Measurements from ENCODE around the gene WNT5B. TPM values are rescaled to one million over a fixed set of nuclear protein-coding genes. Genes with fewer than 3 reads are reported as not detected.
A peak's percentile ranks its signal among the peaks of the same experiment; 100 is the strongest.
"Not testable (repeated sequence)": the region's sequence is repeated elsewhere in the genome, so short reads cannot be mapped to it uniquely, and the experiment has no call there.

The WNT5B gene
- polyA plus RNA-seq, 1 donor: 8.5 TPM

DNA sequence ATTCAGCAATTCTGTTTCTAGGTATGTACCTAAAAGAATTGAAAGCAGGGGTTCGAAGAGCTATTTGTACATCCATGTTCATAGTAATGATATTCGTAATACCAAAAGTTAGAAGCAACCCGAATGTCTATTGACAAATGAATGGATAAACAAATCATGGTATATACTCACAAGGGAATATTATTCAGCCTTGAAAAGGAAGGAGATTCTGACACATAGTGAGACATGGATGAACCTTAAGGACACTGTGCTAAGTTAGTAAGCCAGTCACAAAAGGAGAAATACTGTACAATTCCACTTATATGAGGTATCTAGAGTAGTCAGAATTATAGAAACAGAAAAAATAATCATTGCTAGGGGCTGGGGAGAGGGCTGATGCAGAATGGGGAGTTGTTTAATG is 30.3 kb upstream of the WNT5B start:
- no peaks in the 10 kb centered on the region for H3K9me3 ChIP-seq (ENCODE audit: control insufficient read depth, low read depth, low read length)
- peaks cover 5% of the 10 kb centered on the region for H3K4me1 ChIP-seq (ENCODE audit: control insufficient read depth, insufficient read depth, low read length)
- no peak overlapping the region for H3K27ac ChIP-seq (ENCODE audit: low read length)
- no peak overlapping the region for H3K4me3 ChIP-seq (ENCODE audit: low read length)
- no peaks in the 10 kb centered on the region for H3K36me3 ChIP-seq (ENCODE audit: control insufficient read depth, insufficient read depth, low read length)
- H3K27me3 ChIP-seq (ENCODE audit: control insufficient read depth, insufficient read depth, low read length): no peaks in the 10 kb centered on the region
- no CpG with 5 or more reads among the region's 3 CpGs for WGBS (ENCODE audit: insufficient coverage, low lambda C conversion rate)
- DNase-seq: no peak

DNA sequence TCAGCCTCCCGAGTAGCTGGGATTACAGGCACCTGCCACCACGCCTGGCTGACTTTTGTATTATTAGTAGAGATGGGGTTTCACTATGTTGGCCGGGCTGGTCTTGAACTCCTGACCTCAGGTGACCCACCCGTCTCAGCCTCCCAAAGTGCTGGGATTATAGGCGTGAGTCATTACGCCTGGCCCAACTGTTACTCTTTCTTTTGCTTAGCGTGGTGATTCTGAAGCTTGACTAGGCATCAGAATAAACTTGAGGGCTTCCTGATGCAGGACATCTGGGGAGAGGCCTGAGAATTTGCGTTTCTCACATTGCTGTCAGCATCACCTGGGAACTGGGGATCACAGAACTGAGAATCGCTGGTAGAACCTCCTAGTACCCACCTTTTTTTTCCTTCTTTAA is 26.3 kb upstream of the WNT5B start:
- not testable (repeated sequence) for H3K4me3 ChIP-seq (ENCODE audit: low read length); H3K27me3 ChIP-seq (ENCODE audit: control insufficient read depth, insufficient read depth, low read length); DNase-seq; H3K36me3 ChIP-seq (ENCODE audit: control insufficient read depth, insufficient read depth, low read length); H3K9me3 ChIP-seq (ENCODE audit: control insufficient read depth, low read depth, low read length); H3K27ac ChIP-seq (ENCODE audit: low read length); H3K4me1 ChIP-seq (ENCODE audit: control insufficient read depth, insufficient read depth, low read length)
- 86% methylated on average over 1 of the region's 9 CpGs for WGBS (ENCODE audit: insufficient coverage, low lambda C conversion rate)

DNA sequence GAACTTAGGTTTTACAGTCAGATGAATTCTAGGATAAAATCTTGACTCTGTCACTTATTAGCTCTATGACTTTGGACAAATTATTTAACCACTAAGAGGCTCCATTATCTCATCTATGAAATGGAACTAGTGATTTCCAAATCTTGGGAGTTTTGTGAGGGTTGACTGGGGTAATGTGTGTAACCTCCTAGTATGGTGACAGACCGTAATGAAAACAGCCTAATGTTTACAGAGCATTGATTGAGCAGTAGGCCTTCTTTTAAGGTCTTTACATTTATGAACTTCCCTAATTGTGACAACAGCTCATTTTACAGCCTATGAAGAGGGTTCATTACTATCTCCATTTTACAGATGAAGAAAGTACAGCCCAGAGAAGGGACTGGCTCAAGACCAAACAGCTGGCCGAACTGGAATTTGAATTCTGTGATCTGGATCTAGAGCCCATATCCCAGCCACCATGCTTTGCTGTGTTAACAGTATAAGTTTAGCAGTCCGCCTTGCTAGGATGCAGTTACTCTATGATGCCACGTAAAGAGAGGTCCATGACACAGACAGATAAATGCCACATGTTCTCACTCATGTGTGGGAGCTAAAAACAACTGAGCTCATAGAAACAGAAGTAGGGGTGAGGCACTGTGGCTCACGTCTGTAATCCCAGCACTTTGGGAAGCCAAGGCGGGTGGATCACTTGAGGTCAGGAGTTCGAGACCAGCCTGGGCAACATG is 25.6 kb upstream of the WNT5B start:
- no peaks in the 10 kb centered on the region for H3K36me3 ChIP-seq (ENCODE audit: control insufficient read depth, insufficient read depth, low read length)
- no peak overlapping the region for H3K27ac ChIP-seq (ENCODE audit: low read length)
- no peaks in the 10 kb centered on the region for H3K9me3 ChIP-seq (ENCODE audit: control insufficient read depth, low read depth, low read length)
- no CpG with 5 or more reads among the region's 7 CpGs for WGBS (ENCODE audit: insufficient coverage, low lambda C conversion rate)
- H3K4me3 ChIP-seq (ENCODE audit: low read length): no peak overlapping the region
- DNase-seq: no peak
- H3K4me1 ChIP-seq (ENCODE audit: control insufficient read depth, insufficient read depth, low read length): peaks cover 5% of the 10 kb centered on the region
- H3K27me3 ChIP-seq (ENCODE audit: control insufficient read depth, insufficient read depth, low read length): no peaks in the 10 kb centered on the region

DNA sequence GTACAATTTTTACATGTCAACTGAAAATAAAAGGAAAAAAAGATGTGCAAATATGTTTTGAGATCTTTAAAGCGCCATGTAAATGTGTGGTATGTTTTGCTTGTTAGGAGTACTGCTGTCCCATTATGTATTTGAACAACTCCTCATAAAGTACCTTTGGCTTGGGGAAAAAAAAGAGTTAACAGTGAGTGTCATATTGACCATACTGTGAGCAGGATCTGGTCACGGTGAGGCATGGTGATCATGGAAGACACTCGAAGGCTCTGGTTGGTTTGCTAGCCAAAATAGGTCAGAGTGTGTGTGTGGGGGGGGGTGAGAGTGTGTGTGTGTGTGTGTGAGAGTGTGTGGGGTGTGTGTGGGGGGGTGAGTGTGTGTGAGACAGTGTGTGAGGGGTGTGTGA is 24.6 kb upstream of the WNT5B start:
- Histone ChIP-seq H3K36me3 (ENCODE audit: control insufficient read depth, insufficient read depth, low read length) (no peaks in the 10 kb centered on the region), H3K27me3 (ENCODE audit: control insufficient read depth, insufficient read depth, low read length) (no peaks in the 10 kb centered on the region), H3K9me3 (ENCODE audit: control insufficient read depth, low read depth, low read length) (no peaks in the 10 kb centered on the region), H3K4me1 (ENCODE audit: control insufficient read depth, insufficient read depth, low read length) (peaks cover 5% of the 10 kb centered on the region), H3K4me3 (ENCODE audit: low read length) (no peak overlapping the region), H3K27ac (ENCODE audit: low read length) (no peak overlapping the region)
- no peak for DNase-seq
- WGBS (ENCODE audit: insufficient coverage, low lambda C conversion rate): 100% methylated on average over 1 of the region's 3 CpGs

DNA sequence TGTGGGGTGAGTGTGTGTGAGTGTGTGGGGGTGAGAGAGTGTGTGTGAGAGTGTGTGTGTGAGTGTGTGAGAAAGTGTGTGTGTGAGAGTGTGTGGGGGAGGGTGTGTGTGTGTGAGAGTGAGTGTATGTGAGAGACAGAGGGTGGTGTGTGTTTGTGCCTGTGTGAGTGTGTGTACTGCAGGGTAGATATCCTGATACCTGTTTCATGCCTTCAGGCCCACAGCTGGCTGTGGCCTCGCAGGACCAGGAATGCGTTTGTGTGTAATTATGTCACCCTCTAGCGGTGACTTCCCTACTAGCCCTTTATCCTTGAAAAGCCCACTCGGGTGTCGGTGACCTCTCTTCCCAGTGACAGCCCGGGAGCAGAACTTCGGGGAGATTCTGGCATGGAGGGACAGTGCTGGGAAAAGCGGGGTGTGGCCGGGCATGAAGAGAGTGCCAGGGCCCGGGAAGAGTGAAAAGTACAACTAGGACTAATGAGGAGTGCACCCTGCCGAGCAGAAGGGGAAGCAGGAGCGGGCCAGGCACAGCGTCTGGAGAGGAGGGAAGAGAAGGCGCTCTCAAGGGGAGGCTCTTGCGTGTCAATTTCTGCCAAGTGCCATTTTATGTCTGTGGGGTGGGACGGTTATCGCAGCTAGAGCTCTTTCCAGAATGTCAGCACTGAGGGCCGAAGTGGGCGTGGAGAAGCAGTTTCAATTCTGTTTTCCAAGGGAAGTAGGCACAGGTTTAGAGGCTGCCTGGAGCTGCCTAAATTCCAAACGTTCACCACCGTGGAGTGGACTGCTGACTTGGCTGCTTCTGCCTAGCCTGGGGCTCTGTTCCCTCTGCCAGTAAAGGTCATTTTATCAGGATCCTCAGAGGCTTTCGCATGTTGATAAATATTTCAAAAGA is 23.7 kb upstream of the WNT5B start:
- DNase-seq: peak; percentile 80 to 87
- peak overlapping the region; percentile 76 for H3K27ac ChIP-seq (ENCODE audit: low read length)
- 0% methylated on average over 2 of the region's 22 CpGs for WGBS (ENCODE audit: insufficient coverage, low lambda C conversion rate)
- H3K4me1 ChIP-seq (ENCODE audit: control insufficient read depth, insufficient read depth, low read length): peaks cover 5% of the 10 kb centered on the region
- H3K9me3 ChIP-seq (ENCODE audit: control insufficient read depth, low read depth, low read length): no peaks in the 10 kb centered on the region
- H3K36me3 ChIP-seq (ENCODE audit: control insufficient read depth, insufficient read depth, low read length): no peaks in the 10 kb centered on the region
- H3K4me3 ChIP-seq (ENCODE audit: low read length): peak overlapping the region; percentile 42
- H3K27me3 ChIP-seq (ENCODE audit: control insufficient read depth, insufficient read depth, low read length): no peaks in the 10 kb centered on the region

DNA sequence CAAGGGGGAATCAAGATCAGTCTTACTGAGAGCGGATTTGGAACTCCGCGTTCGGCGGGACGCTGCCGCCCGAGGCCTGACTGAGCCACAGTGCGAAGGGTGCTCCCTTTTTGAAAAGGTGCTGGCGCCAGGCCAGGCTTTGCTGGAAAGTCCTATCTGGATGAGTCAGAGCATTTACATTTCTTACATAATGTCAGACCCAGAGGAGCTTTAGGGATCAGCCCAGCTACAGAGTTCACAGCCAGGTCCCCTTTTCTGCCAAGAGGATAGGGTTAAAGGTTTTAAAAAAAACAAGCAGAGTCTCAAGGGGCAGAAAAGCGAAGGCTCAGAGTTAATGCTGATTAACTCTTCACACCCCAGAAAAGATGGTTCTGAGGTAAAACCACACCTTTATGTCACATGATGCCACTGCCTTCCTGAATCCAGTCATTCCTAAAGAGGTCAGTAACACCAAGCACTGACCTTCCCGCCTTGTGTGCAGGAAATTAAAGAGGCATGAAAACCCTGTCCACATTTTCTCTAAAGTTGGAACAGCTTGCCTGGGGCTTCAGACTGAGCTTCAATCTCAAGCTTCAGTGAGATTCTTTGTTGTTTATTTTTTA is 22.9 kb upstream of the WNT5B start:
- Histone ChIP-seq H3K36me3 (ENCODE audit: control insufficient read depth, insufficient read depth, low read length) (no peaks in the 10 kb centered on the region), H3K9me3 (ENCODE audit: control insufficient read depth, low read depth, low read length) (no peaks in the 10 kb centered on the region), H3K27ac (ENCODE audit: low read length) (peak overlapping the region; percentile 76), H3K27me3 (ENCODE audit: control insufficient read depth, insufficient read depth, low read length) (no peaks in the 10 kb centered on the region), H3K4me1 (ENCODE audit: control insufficient read depth, insufficient read depth, low read length) (peaks cover 5% of the 10 kb centered on the region), H3K4me3 (ENCODE audit: low read length) (peak overlapping the region; percentile 42)
- WGBS (ENCODE audit: insufficient coverage, low lambda C conversion rate): no CpG with 5 or more reads among the region's 12 CpGs
- DNase-seq: peak; percentile 72 to 91

DNA sequence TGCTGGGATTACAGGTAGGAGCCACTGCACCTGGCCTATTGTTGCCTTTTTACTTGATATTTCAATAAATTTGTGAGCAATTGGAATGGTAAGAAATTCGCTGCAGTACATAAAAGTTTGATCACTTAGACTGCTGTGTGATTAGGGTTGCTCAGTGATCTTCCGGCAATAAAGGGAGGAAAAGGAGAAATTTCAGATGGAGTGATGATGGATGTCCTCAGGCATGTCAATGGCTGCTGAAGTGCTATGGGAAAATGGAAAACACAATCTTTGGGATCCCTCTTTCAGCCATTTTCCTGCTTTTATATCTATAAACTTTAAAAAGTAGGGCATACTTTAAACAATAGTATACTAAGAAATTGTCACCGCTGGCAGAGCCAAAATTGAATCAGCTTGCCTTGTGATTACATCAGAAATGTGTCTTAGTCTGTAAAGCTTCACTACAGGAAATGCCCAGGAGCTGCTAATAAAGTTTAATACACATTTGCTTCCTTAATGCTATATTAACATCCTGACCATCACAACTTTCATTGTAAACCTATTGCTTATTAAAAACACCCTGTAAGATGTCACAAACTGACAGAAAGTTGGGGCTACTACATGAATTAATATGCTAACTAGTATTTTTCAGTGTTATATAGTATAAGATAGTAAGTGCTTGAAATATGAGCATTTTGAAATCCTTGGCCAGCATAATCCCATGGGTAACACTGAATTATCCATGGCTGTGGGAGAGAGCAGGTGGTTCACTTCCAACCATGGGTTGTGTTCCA is 20.9 kb upstream of the WNT5B start:
- WGBS (ENCODE audit: insufficient coverage, low lambda C conversion rate): 100% methylated on average over 1 of the region's 3 CpGs
- Histone ChIP-seq H3K27me3 (ENCODE audit: control insufficient read depth, insufficient read depth, low read length) (no peaks in the 10 kb centered on the region), H3K36me3 (ENCODE audit: control insufficient read depth, insufficient read depth, low read length) (no peaks in the 10 kb centered on the region), H3K4me3 (ENCODE audit: low read length) (no peak overlapping the region), H3K4me1 (ENCODE audit: control insufficient read depth, insufficient read depth, low read length) (peaks cover 5% of the 10 kb centered on the region), H3K27ac (ENCODE audit: low read length) (no peak overlapping the region), H3K9me3 (ENCODE audit: control insufficient read depth, low read depth, low read length) (no peaks in the 10 kb centered on the region)
- no peak for DNase-seq

DNA sequence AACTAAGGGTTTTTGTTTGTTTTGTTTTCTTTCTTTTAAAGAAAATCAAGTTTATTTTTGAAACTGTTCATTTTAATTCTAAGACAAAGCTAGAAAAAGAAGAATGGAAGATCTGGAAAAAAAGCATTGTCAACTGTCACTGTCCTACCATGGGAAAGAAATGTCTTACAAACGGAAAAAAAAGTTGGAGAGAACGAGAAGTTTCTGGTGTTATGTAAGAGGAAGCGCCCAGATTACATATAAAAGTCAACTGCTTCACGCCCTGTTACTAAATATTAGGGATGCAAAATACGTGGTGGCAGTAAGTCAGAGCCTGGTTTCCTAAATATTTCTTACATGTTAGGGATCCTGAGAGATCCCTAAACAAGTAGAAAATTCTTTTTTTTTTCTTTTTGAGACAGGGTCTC is 20.3 kb upstream of the WNT5B start:
- Histone ChIP-seq H3K36me3 (ENCODE audit: control insufficient read depth, insufficient read depth, low read length) (no peaks in the 10 kb centered on the region), H3K4me3 (ENCODE audit: low read length) (no peak overlapping the region), H3K27me3 (ENCODE audit: control insufficient read depth, insufficient read depth, low read length) (no peaks in the 10 kb centered on the region), H3K27ac (ENCODE audit: low read length) (no peak overlapping the region), H3K4me1 (ENCODE audit: control insufficient read depth, insufficient read depth, low read length) (peaks cover 5% of the 10 kb centered on the region), H3K9me3 (ENCODE audit: control insufficient read depth, low read depth, low read length) (no peaks in the 10 kb centered on the region)
- 100% methylated on average over 1 of the region's 5 CpGs for WGBS (ENCODE audit: insufficient coverage, low lambda C conversion rate)
- no peak for DNase-seq

DNA sequence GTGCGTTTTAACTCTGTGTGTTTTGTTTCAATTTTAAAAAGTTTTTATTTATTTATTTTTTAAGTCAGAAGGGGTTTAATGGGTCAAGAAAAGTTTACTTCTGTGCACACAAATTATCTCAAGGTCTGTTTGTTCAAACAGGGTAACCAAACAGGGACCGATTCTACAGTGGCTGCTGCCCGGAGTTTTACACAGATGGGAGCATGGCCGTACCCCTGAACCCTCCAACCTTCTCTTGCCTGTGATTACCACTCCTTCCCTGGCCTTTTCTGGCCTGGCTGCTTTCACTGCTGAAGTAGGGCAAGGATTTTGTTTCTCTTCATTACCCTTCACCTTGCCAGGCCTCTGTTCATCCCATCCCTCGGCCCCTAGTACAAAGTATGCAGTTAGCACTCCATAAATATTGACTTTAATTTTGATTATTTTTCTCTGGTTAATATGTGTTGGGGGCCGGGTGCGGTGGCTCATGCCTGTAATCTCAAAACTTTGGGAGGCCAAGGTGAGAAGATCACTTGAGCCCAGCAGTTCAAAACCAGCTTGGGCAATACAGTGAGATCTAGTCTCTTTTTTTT is 18.9 kb upstream of the WNT5B start:
- DNase-seq: no peak
- Histone ChIP-seq H3K36me3 (ENCODE audit: control insufficient read depth, insufficient read depth, low read length) (no peaks in the 10 kb centered on the region), H3K4me1 (ENCODE audit: control insufficient read depth, insufficient read depth, low read length) (peaks cover 5% of the 10 kb centered on the region), H3K27ac (ENCODE audit: low read length) (no peak overlapping the region), H3K27me3 (ENCODE audit: control insufficient read depth, insufficient read depth, low read length) (no peaks in the 10 kb centered on the region), H3K4me3 (ENCODE audit: low read length) (no peak overlapping the region), H3K9me3 (ENCODE audit: control insufficient read depth, low read depth, low read length) (no peaks in the 10 kb centered on the region)
- WGBS (ENCODE audit: insufficient coverage, low lambda C conversion rate): no CpG with 5 or more reads among the region's 7 CpGs
